Neural crest cell (in vitro differentiated cells): Measurements from ENCODE around the gene ENTREP1. TPM values are rescaled to one million over a fixed set of nuclear protein-coding genes. Genes with fewer than 3 reads are reported as not detected.
A peak's percentile ranks its signal among the peaks of the same experiment; 100 is the strongest.

ENCODE experiments used
- DNase-seq: peaks from one replicate; pipeline ENCODE4 v3.0.0; 2021; ENCODE audit warnings: low read depth, mixed read lengths, low spot score
- H3K27ac Mint-ChIP-seq: one replicate; pipeline ENCODE4 v1.8.0; 2021; ENCODE audit warnings: mild to moderate bottlenecking, mixed read lengths; ENCODE audit not compliant: unreplicated experiment
- H3K27me3 Mint-ChIP-seq: 2 replicates; pipeline ENCODE4 v1.8.0; 2021; ENCODE audit warnings: low read depth, mild to moderate bottlenecking, mixed read lengths
- H3K36me3 Mint-ChIP-seq: 2 replicates; pipeline ENCODE4 v1.8.0; 2021; ENCODE audit warnings: low read depth, mild to moderate bottlenecking, mixed read lengths
- H3K4me1 Mint-ChIP-seq: 2 replicates; pipeline ENCODE4 v1.8.0; 2021; ENCODE audit warnings: mixed read lengths
- H3K4me3 Mint-ChIP-seq: one replicate; pipeline ENCODE4 v1.8.0; 2021; ENCODE audit warnings: mild to moderate bottlenecking, mixed read lengths
- H3K9me3 Mint-ChIP-seq: 2 replicates; pipeline ENCODE4 v1.8.0; 2021; ENCODE audit warnings: mixed read lengths
- CTCF ChIP-seq: fragments of 200-600 bp; sonication (generic); conservative IDR thresholded peaks from 2 replicates; pipeline ENCODE4 v1.5.0; 2021; ENCODE audit warnings: antibody characterized with exemption, mild to moderate bottlenecking
- total RNA-seq: library from RNA; stranded (reverse); gene quantifications from 2 replicates; pipeline ENCODE4 v1.2.1, GENCODE V29; 2021

The ENTREP1 gene
- total RNA-seq, 1 donor from 2014 or later, result 0.44 TPM

DNA sequence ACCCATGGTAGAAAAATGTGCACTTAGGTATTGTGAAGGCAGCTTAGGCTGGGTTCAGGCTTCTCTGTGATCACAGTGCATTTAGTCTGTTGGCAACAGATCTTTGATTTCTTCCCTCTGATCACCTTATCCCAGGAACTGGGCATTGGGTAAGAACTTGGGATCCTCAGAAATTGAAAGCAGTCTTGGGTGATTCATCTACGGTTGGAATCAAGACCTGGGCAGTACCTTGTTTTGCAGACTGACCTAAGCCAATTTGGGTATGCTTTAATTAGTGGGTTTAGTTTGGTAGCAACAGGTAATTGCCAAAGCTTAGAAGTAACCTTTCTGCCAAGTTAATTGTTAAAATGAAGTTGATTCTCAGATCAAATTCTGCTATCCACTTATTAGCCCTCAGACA, 17.8 kb downstream of the ENTREP1 start:
- Mint-ChIP-seq H3K27ac (no peak overlapping the region), H3K36me3 (peaks cover 2% of the 10 kb centered on the region), H3K4me1 (peaks cover 24% of the 10 kb centered on the region), H3K27me3 (no peaks in the 10 kb centered on the region), H3K9me3 (no peaks in the 10 kb centered on the region), H3K4me3 (no peak overlapping the region)
- no peak for TF ChIP-seq CTCF
- DNase-seq, result no peak

- H3K4me1 Mint-ChIP-seq, result peaks cover 24% of the 10 kb centered on the region
- peak overlapping the region; percentile 89 for H3K27ac Mint-ChIP-seq
- H3K36me3 Mint-ChIP-seq, result peaks cover 2% of the 10 kb centered on the region
- DNase-seq, result peak; percentile 16
- no peak overlapping the region for H3K4me3 Mint-ChIP-seq
- no peak for TF ChIP-seq CTCF
- H3K9me3 Mint-ChIP-seq, result peaks cover 4% of the 10 kb centered on the region
- H3K27me3 Mint-ChIP-seq, result no peaks in the 10 kb centered on the region
Observed at GRCh38 chr9:69344459-69344858, 19.4 kb downstream of the ENTREP1 start.

DNA sequence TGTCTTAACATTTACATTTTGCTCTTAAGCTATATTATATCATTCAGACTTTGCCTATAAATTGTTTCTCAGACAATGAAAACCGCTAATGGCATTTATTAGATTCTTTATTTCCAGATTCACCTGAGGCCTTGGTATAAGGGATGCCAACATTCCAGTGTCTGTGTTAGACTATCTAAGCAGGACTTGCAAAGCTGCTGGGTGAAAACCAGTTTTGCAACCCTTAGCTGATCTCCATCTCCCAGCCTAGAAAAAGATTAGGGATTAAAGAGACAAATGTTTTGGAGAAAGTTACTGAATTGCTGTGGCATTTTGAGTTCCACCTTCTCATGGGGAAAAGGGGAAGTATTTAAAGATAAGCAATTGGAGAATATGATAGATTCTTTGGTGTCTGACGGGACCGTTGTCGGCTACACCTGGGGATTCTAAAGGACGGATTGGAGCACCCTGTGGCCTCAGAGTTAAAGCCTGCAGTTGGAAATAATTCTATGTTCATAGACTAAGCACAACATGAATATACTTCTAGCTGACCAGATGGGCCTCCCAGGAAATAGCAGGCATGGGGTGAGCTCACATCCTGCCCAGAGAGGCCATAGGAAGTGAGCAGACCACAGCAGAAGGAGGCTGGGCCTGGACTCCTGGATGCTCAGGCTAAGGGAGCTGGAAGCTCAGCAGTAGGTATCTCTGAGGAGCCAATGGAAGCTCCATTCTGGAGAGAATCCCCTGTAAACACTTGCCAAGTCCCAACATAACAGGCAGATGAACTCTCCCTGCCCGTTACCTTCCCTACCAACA, 21.8 kb downstream of the ENTREP1 start:
- H3K9me3 Mint-ChIP-seq, result peaks cover 4% of the 10 kb centered on the region
- TF ChIP-seq CTCF, result no peak
- H3K36me3 Mint-ChIP-seq, result peaks cover 2% of the 10 kb centered on the region
- no peak overlapping the region for H3K4me3 Mint-ChIP-seq
- no peak for DNase-seq
- no peak overlapping the region for H3K27ac Mint-ChIP-seq
- H3K27me3 Mint-ChIP-seq, result no peaks in the 10 kb centered on the region
- peaks cover 15% of the 10 kb centered on the region for H3K4me1 Mint-ChIP-seq

GRCh38 chr9:69347607-69348006, 22.6 kb downstream of the ENTREP1 start:
- peaks cover 2% of the 10 kb centered on the region for H3K36me3 Mint-ChIP-seq
- peaks cover 4% of the 10 kb centered on the region for H3K9me3 Mint-ChIP-seq
- H3K4me3 Mint-ChIP-seq, result no peak overlapping the region
- H3K27me3 Mint-ChIP-seq, result no peaks in the 10 kb centered on the region
- peaks cover 15% of the 10 kb centered on the region for H3K4me1 Mint-ChIP-seq
- no peak for DNase-seq
- TF ChIP-seq CTCF, result no peak
- H3K27ac Mint-ChIP-seq, result no peak overlapping the region

DNA sequence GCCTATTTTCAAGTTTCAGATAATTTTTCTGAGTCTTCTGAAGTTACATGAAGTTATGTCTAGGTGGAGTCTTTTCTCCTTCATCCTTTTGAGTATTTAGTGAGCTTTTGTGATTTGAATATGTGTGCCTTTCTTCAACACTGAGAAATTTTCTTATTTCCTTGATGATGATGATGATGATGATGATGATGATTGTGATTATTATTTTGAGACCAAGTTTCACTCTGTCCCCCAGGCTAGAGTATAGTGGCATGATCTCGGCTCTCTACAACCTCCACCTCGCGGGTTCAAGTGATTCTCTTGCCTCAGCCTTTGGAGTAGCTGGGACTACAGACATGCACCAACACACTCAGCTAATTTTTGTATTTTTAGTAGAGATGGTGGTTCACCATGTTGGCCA, 26.2 kb downstream of the ENTREP1 start:
- H3K36me3 Mint-ChIP-seq, result peaks cover 2% of the 10 kb centered on the region
- TF ChIP-seq CTCF, result no peak
- H3K4me3 Mint-ChIP-seq, result no peak overlapping the region
- H3K27ac Mint-ChIP-seq, result no peak overlapping the region
- peaks cover 4% of the 10 kb centered on the region for H3K9me3 Mint-ChIP-seq
- no peaks in the 10 kb centered on the region for H3K27me3 Mint-ChIP-seq
- H3K4me1 Mint-ChIP-seq, result no peaks in the 10 kb centered on the region
- no peak for DNase-seq
